CD4-positive, alpha-beta T cell treated with Interleukin-6 at 100 ng/mL for 8 hours (primary cell): ENCODE data around the gene FMN2.
"Not testable (repeated sequence)": the region's sequence is repeated elsewhere in the genome, so short reads cannot be mapped to it uniquely, and the experiment has no call there.

ENCODE experiments used
- DNase-seq: peaks from one replicate; pipeline ENCODE4 v3.0.0-alpha.2; 2020; ENCODE audit warnings: mixed read lengths, low spot score

Gene FMN2

DNA sequence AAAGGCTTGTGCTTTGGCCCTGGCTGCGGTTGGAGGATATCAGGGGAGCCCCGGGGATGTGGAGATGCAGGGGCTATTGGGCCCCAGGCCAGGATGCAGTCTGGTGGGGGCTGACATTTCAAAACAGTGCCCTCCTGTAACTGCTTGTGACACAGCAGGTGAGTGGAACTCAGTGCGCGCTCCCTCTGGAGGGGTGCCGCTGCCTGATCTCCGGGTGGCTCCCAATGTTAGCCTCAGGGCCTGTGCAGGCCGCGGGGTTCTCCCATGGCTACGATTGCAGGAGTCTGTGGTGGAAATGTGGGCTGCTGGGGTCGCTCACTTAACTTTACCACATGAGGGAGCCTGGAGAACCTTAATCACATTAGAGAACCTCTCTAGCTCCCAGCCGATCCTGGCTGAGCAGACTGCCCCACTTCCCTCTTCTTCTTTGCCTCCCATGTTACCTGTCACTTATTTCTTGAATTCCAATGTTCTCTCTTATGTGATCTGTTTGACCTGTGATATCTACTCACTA is 163.2 kb downstream of the FMN2 start:
- no peak for DNase-seq

DNA sequence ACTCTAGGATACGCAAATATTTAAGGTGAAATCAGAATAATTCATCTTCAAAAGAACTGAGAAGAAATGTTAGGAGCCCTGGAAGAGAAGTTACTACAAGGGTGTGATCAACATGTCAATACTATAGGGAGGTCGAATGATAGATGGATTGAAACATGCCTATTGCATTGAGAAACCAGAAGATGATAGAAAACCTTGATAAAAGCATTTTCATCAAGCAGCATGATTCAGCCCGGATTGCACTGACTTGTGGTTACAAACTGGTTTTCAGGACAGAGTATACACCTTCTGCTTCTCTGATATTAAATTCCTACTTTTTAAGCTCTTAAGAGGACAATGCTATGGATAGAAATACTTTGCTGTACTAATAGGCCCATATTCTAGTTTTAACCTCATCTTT is 164.2 kb downstream of the FMN2 start:
- no peak for DNase-seq

DNA sequence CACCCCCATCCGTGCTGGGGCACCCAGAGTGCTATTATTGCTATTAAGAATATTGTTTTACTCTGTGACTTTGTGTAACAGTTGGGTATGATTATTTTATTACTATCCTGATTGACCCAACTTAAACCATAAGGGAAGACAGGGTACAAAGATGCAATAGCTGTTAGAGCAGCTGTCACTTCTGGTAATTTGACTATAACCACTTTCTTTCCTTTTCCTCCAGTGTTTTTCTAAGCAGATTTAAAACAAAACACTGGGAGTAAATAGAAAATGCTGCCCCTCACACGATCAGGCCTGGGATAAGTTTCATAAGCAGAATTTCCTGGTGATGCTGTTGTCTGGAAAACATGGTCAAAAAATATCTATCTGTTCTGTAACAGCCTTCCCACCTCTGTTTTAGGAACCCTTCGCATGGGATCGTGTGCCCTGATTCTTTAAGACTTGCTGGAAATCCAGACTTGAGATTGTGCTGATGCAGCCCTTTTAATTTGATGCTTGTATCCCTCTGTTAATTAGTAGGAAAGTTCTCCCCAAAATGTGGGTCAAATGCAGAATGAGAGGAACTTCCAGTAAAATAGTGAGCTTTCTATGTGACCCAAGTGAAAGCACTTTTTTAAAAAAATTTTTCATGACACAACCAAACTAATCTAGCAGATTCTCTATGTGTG is 165.3 kb downstream of the FMN2 start:
- DNase-seq: no peak

DNA sequence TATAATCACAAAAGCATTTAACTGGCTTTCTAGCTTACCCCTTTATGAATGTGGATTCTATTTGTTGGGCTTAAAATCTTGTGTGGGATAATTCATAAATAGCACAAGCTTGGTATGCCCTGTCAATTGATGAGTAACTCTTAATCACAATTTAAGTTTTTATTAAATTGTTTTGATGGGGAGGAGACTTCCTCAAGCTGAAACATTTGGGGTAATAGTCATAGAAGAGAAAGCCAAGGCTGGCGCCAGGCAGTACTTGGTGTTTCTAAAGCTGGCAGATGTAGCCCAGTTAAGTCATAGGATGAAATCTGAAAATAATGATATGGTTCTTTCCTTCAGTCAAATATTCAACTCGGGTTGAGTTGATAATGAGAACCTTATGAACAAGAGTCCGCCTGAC is 167.2 kb downstream of the FMN2 start:
- DNase-seq: no peak

DNA sequence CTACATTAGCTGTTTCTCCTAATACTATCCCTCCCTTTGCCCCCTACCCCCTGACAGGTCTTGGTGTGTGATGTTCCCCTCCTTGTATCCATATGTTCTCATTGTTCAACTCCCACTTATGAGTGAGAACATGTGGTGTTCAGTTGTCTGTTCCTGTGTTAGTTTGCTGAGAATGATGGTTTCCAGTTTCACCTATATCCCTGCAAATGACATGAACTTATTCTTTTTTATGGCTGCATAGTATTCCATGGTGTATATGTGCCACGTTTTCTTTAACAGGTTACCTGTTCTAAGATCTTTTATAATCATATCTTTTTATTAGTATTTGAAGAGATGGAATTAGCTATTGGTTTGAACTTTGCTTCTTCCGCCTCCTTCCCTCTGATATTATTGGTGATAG is 172.8 kb downstream of the FMN2 start:
- DNase-seq: not testable (repeated sequence)

DNA sequence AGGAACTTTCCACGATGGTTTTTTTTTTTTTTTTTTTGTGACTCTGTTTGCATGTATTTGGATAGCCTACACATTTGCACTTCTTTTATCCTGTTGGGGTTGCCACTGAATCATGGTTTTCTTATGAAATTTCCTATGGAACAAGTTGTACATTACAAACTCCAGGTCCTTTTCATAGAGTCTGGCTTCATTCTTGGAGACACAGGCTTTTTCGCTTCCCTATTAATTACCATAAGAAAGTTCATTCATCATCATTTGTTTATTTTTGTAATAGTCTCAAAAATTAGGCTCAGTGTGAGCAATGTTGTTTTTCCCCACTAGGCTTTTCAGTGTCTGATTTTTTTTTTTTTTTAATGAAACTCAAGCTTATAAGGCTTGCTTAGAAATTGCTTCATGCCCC is 179.4 kb downstream of the FMN2 start:
- no peak for DNase-seq

DNA sequence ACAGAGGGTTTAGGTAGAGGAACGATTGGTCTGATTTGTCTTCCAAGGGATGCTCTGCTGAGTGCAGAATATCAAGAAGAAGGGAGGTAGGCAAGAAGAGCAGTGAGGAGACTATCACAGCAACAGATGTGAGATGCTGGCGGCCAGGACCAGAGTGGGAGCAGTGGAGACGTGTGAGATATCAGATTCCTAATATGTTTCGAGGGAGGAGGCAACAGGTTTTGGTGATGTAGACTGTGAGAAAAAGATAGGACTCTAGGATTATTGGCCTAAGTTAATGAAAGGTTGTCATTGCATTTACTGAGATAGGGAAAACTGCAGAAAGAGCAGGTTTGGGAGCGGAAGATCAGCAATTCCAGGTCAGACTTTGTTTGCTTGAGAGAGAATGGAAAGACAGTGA is 182.9 kb downstream of the FMN2 start:
- DNase-seq: no peak

DNA sequence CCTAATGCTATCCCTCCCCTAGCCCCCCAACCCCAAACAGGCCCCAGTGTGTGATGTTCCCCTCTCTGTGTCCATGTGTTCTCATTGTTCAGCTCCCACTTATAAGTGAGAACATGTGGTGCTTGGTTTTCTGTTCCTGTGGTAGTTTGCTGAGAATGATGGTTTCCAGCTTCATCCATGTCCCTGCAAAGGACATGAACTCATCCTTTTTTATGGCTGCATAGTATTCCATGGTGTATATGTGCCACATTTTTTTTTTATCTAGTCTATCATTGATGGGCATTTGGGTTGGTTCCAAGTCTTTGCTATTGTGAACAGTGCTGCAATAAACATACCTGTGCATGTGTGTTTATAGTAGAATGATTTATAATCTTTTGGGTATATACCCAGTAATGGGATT is 183.5 kb downstream of the FMN2 start:
- not testable (repeated sequence) for DNase-seq

DNA sequence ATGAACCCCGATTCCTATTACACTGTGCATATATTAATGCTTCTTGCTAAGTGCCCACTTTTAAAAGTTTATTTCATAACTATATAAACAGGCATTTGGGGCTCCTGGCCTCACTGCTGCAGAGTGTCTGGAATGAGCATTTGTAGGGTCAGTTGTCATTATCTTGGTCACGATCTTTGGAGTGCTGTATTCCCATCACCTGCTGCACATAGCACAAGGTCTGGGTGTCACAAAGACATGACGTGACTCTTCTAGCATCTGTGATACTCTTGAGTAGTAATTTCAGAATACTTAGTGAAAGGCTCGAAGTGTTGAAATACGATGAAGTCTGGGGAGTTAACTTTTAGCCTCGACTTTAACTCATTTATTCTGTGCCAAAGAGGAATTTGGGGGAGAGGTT is 186.4 kb downstream of the FMN2 start:
- no peak for DNase-seq

DNA sequence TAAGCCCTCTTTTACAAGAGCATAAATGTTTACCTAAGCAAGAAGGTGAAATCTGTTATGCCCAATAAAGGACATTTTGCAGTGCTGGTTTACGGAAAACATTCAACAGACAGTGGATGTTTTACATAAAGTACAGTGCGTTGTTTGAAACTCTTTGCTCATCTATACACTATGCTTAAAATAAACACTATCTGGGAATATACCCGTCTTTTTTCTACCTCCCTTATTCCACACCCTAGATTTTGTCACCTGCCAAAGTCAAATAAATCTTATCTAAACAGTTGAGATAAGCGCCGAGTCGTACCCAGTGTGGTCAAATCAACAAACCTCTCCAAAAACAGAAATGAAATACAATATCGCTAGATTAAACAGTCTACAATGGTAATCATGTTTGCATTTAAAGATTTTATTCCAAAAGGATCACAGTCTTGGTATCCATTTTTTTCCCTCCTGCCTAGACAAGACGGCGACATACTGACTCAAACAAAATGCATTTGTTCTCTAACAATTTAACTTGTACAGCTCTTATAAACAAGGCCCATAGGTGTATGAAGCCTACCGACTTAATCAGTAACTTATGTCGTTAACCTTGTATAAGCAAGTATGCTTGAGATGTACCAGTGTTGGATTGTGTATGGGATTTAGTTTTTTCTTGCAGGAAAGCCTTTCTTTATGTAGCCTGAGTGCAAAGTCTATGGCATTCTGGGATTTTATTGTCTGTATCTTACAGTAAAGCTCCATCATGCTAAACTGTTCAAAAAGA is 189.1 kb downstream of the FMN2 start:
- DNase-seq: no peak

DNA sequence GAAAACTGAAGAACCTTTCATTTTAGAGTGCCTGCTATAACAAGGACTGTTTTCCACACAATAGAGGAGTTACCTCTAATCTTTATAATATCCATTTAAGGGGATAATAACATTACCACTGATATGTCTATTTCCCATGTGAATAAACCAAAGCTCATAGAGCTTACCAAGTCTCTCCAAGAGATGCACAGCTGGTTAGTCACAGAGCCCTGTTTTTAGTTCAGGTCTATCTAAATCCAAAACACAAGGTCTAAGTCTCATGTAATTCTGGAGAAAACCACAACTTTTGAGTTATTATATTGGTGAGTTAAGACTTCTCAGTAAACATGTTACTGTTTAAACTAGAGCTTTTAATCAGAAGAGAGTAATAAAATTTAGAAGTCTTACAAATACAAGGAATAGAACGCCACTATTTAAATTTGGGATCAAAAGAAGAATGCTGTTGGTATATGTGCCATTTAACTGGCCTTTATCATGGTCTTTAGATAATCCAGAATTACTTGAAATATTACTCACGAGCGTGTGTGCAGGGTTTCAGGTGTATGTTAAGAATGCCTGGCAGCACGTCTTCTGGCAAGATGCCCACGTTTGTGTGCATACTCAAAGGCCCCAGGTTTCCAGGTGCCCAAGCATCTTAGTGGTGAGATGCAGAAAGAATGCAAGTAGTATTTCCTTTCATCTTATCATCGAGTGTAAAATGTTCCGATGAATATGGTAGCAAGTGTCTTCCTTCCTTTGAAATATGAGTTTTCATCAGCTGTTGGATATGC is 190.6 kb downstream of the FMN2 start:
- DNase-seq: no peak

DNA sequence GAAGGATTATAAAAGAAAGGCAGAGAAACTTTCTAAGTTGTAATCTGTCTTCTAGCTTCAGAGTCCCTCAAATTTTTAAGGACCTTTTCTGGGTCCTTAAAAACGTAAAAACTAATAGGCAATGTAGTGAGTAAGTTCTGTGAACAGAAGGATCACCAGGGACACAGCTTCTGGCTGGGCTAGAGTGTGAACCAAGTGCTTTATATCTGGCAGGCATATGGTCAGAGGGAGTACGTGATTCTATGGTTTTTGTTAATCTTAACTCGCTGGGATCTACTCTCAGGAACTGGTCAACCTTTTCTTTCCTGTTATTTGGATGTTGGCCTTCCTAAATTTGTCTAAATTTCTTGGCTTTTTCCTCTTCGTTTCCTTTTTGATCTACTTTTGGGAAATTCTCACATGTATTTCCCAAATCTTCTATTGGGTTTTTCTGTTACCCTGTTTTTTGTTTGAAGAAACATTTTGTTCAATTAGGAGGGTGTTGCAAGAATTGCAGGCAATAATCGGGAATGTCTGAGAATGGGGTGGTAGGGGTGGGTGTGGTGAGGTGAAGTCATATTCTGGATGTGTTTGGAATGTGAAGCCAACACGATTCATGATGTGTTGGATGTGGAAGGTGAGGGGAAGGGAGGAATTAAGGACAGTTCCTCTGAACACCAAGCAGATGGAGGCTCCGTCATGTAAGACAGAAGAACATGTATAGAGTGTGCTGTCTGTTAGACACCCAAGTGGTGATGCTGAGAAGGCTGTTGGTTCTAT is 193.2 kb downstream of the FMN2 start:
- no peak for DNase-seq

DNA sequence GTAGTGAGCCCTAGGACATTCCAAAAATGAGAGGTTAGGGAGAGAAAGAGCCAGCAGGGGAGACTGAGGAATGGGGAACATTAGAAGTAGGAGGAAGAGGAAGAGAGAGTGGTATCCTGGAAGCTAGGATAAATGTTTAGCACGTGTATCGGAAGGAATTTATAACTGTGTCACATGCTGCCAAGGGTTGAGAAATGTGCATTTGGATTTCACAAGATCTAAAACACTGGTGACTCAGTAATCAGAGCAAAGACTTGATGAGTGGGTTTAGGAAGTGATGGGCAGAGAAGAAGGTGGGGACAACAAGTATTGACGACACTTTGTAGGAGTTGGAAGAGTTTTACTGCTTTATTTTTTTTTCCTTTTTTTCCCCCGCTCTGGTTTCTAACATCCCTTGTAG is 193.9 kb downstream of the FMN2 start:
- no peak for DNase-seq

DNA sequence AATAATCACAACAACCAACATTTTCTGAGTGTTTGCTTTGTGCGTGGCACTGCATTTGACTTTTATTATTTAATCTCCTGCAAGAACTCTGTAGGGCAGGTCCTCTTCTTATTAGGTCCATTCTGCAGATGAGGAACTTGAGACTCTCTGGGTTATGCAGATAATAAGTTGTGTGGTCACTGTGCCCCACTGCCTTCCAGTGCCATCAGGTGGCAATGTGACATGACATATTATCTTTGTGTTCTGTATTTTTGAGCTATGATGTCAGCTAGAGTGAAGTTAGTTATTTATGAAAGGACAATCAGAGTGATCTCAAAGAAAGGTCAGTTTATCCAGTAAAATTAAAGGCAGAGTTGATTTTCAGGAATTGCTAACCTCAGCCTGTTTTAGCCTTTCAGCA is 196.0 kb downstream of the FMN2 start:
- DNase-seq: no peak

DNA sequence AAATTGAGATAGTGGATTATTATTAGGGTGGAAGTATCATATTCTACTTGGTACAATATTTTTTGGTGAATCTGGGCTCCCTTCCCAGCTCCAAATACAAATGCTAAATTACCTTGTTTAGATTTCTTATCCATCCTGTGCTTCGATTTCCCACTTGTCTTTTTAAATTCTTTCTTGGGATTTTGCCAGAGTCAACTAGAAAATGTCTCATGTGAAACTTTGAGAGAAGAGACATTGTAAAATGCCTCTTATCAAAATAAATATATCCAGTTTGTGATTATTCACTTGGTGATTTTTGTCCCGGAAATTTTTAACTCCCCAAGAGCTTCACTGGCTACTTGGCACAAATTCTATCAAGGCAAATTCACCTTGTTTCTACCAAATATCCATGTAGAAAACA is 202.0 kb downstream of the FMN2 start:
- no peak for DNase-seq

DNA sequence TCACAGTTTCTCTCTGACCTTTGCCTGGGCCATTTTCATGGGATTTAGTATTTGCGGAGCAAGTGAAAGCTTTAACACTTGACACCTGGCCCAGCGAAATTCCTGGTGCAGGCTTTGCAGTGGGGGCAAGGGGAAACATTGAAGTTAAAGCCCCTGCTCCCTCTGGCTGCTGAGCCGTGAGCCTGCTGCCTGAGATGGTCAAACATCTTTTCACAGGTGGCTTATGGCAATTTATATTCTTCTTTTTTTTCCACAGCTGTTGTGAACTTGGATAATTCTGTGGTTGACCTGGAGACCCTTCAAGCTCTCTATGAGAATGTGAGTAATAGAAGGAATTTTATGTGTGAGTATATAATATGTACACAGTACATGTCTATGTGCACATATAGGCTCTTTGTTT is 202.9 kb downstream of the FMN2 start:
- DNase-seq: no peak

DNA sequence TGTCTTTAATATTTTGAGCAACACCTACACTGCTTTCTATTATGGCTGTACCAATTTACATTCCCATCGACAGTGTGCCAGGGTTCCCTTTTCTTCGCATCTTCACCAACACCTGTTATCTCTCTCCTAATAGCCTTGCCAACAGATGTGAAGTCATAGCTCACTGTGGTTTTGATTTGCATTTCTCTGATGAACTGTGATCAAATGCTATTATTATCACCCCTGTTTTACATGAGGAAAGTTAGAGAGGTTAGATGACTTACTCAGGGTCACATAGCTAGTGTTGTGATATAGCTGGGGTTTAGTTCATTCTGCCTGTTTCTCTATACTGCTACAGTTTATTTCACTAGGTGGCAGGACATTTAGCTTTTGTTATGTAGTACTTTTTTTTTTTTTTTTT is 204.1 kb downstream of the FMN2 start:
- DNase-seq: no peak

DNA sequence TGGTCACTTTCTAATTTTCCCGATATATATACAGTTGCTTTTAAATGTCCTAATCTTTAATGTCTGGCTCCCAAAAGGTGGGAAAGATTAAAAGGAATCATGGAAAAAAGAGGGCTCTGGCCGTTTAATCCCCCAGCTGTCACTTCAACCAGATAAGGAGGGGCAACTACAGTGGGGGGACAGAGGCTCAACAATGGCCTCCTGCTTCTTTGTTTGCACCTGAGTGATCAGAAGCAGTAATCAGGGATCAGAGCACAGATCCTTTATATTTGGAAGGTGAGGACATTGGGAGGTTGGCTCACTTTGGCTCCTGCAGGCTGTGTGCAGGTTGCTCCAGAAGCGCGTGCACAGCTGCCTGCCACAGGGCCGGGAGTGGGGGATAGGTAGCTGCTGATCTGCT is 212.8 kb downstream of the FMN2 start:
- DNase-seq: no peak

DNA sequence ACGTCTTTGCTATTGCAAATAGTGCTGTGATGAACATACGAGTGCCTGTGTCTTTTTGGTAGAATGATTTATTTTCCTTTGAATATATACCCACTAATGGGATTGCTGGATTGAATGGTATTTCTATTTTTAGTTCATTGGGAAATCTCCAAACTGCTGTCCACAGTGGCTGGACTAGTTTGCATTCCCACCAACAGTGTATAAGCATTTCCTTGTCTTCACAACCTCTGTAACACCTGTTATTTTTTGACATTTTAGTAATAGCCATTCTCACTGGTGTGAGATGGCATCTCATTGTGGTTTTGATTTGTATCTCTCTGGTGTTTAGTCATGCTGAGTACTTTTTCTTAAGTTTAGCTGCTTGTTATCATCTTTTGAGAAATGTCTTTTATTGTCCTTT is 215.0 kb downstream of the FMN2 start:
- DNase-seq: no peak

DNA sequence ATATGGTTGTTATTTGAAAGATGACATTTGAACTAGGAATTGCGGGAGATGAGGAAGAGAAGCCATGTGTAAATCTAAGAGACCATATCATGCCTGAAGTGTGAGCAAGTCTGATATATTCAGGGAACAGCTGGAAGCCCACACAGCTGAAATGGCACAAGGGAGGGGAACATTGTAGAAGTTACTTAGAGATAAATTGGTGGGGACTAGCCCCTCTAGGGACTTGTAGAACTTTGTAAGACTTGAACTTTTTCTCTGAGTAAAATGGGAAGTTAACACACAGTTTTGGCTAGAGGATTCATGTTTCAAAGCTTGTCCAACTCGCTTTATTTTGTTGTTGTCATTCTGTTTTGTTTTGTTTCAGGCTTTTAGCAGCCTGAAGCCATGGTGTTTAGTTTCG is 216.4 kb downstream of the FMN2 start:
- DNase-seq: no peak

DNA sequence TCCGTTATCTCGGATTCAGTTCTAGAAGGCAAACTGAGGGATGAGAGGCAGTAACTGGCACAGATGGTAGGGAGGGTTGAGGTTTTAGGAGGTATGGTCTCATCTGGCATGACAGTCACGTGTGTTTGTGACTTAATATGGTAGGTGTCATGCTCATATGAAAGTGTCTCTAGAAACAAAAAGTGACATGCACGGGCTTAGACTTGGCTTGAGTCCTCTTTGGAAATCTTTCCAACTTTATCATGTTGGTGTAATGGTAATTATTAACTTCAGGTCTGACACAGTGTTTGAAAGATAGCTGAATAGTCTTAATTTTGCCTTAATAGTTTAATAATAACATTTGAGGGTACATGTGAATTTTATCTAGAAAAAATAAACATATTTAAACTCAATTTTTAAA is 218.1 kb downstream of the FMN2 start:
- no peak for DNase-seq

DNA sequence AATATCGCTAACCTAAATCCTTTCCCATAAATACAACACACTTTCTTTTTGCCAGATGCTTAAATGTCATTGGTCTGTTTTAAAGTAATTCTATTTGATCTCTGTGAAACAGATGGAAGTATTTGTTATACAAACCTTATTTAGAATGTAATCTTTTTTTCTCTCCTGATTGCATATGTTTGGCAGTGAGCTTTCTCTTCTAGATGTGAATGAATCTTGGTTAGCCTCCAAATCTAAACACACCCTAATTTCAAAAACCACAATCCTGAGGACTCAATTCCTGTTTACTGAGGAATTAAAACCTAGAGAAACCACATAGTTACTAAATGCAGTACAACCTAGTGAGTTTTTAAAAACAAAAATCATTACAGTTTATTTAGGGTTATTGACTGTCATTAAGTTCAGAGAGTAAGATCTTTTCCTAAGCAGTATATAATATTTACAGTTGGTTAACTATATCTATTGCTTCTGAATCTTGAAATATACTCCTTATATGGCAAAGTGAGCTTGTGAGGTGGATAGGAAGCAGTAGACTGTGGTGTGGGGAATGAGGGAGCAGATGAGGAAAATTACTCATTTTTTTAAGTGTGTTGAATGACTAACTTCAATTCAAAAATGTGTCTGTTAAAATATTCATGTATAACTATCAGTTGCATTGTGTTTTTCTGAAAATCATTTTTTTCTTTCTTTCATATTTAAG is 218.7 kb downstream of the FMN2 start:
- no peak for DNase-seq
